CD4-positive, alpha-beta T cell (primary cell): Measurements from ENCODE around the gene ZMYND11. TPM values are rescaled to one million over a fixed set of nuclear protein-coding genes. Genes with fewer than 3 reads are reported as not detected.
A peak's percentile ranks its signal among the peaks of the same experiment; 100 is the strongest.

Experiments used
- ATAC-seq: fragments of 200-7000 bp; cut with Tn5 transposase; one replicate; pipeline ENCODE4 v1.10.0; 2022; ENCODE audit warnings: mild to moderate bottlenecking; ENCODE audit not compliant: poor library complexity
- CTCF ChIA-PET: fragments of 350-600 bp; sonication (Branson Sonifier 250); formaldehyde crosslinking; loops from one replicate; lab custom pipeline; 2021; ENCODE audit warnings: antibody characterized with exemption, inconsistent platforms; lab: Charles Lee
- POLR2A ChIA-PET: fragments of 350-600 bp; sonication (Branson Sonifier 250); formaldehyde crosslinking; loops from one replicate; lab custom pipeline; 2021; ENCODE audit warnings: antibody characterized with exemption, inconsistent platforms; lab: Charles Lee
- DNase-seq, 14 experiments: peaks; one replicate each; pipeline ENCODE4 v3.0.0-alpha.2; 2013 to 2020; ENCODE audit warnings: mixed read lengths in 2 of 14
- H3K27ac ChIP-seq, 2 donors: one replicate each; pipeline versions ENCODE4 v1.5.1 to v1.7.0; 2013; ENCODE audit warnings: low read length in 2 of 2, low read depth in 1 of 2, mild to moderate bottlenecking in 1 of 2
- H3K27me3 ChIP-seq, 2 experiments: 1 replicate in 1 of 2; 2 replicates in 1 of 2; pipeline versions ENCODE4 v1.6.1 to v1.7.0; 2013; ENCODE audit warnings: low read length in 2 of 2, control low read depth in 1 of 2, mild to moderate bottlenecking in 1 of 2, moderate library complexity in 1 of 2; ENCODE audit not compliant: insufficient read depth in 2 of 2, control insufficient read depth in 1 of 2
- H3K36me3 ChIP-seq: one replicate; pipeline ENCODE4 v1.6.1; 2013; ENCODE audit warnings: low read length, control low read depth; ENCODE audit not compliant: insufficient read depth
- H3K4me1 ChIP-seq: one replicate; pipeline ENCODE4 v1.6.1; 2013; ENCODE audit warnings: low read length, control low read depth; ENCODE audit not compliant: insufficient read depth
- H3K4me3 ChIP-seq: one replicate; pipeline ENCODE4 v1.5.1; 2013; ENCODE audit warnings: mild to moderate bottlenecking, low read length, moderate library complexity
- H3K9me3 ChIP-seq, 2 experiments: 1 replicate in 1 of 2; 2 replicates in 1 of 2; pipeline versions ENCODE4 v1.6.1 to v1.7.0; 2013; ENCODE audit warnings: low read length in 2 of 2, mild to moderate bottlenecking in 2 of 2, control low read depth in 1 of 2, moderate library complexity in 1 of 2; ENCODE audit not compliant: control insufficient read depth in 1 of 2, insufficient read depth in 1 of 2
- H3K27ac Mint-ChIP-seq: one replicate; pipeline ENCODE4 v1.8.0; 2020; ENCODE audit warnings: mixed read lengths
- H3K27me3 Mint-ChIP-seq: one replicate; pipeline ENCODE4 v1.8.0; 2021; ENCODE audit warnings: mixed read lengths
- H3K36me3 Mint-ChIP-seq: one replicate; pipeline ENCODE4 v1.8.0; 2021; ENCODE audit warnings: low read depth, mixed read lengths
- H3K4me1 Mint-ChIP-seq: one replicate; pipeline ENCODE4 v1.8.0; 2021; ENCODE audit warnings: low read depth, mixed read lengths
- H3K4me3 Mint-ChIP-seq: one replicate; pipeline ENCODE4 v1.8.0; 2020; ENCODE audit warnings: mild to moderate bottlenecking, mixed read lengths
- H3K9me3 Mint-ChIP-seq: one replicate; pipeline ENCODE4 v1.8.0; 2020; ENCODE audit warnings: mixed read lengths
- CTCF ChIP-seq: fragments of 200-600 bp; IDR thresholded peaks from one replicate; pipeline ENCODE4 v1.8.0; 2022; ENCODE audit warnings: antibody characterized with exemption, mild to moderate bottlenecking
- intact Hi-C, 2 experiments: fragments of 100-400 bp; cut with DNase I in 1 of 2; cut with micrococcal nuclease in 1 of 2; formaldehyde crosslinking; loops; one replicate each; pipeline versions ENCODE4 v1.15.1 to v1.9.0; 2023 to 2025; cut with DNase I, micrococcal nuclease
- total RNA-seq, 174 experiments: library from RNA in 2 of 174; stranded (reverse) in 2 of 174; gene quantifications; one replicate each; pipeline ENCODE4 v1.2.3 and lab custom pipeline; 2021 to 2026

The ZMYND11 gene
- total RNA-seq, 2 experiments from 2014 or later, result 19.9 to 22.2 TPM

- no peaks in the 10 kb centered on the region for H3K9me3 ChIP-seq
- H3K27me3 ChIP-seq, result no peaks in the 10 kb centered on the region
- H3K27ac ChIP-seq, result no peak overlapping the region
- no peak for ATAC-seq
- H3K4me3 ChIP-seq, result no peak overlapping the region
- Mint-ChIP-seq H3K4me1 (peaks cover 10% of the 10 kb centered on the region), H3K27ac (no peak overlapping the region), H3K9me3 (peaks cover 3% of the 10 kb centered on the region), H3K4me3 (no peak overlapping the region), H3K27me3 (no peaks in the 10 kb centered on the region), H3K36me3 (peaks cover 8% of the 10 kb centered on the region)
- POLR2A ChIA-PET, result no interaction called here
- DNase-seq, result no peak
- no peaks in the 10 kb centered on the region for H3K36me3 ChIP-seq
- intact Hi-C loops, result no loop called here
- TF ChIP-seq CTCF, result no peak
- CTCF ChIA-PET, result no interaction called here
- no peaks in the 10 kb centered on the region for H3K4me1 ChIP-seq
Observed at GRCh38 chr10:173741-174140, 38.5 kb downstream of the ZMYND11 start.

- no peak for TF ChIP-seq CTCF
- H3K27ac Mint-ChIP-seq, result peak overlapping the region; percentile 5
- peaks cover 10% of the 10 kb centered on the region for H3K4me1 Mint-ChIP-seq
- Histone ChIP-seq H3K9me3 (no peaks in the 10 kb centered on the region), H3K36me3 (peaks cover 11% of the 10 kb centered on the region), H3K27me3 (no peaks in the 10 kb centered on the region), H3K27ac (no peak overlapping the region), H3K4me1 (no peaks in the 10 kb centered on the region), H3K4me3 (no peak overlapping the region)
- DNase-seq, result no peak
- POLR2A ChIA-PET, result no interaction called here
- H3K4me3 Mint-ChIP-seq, result no peak overlapping the region
- intact Hi-C loops, result loop anchor here in 1 of 2 experiments (2.0 kb wide), 1 partner anchor 354 kb away; no protein-coding TSS in a partner anchor
- ATAC-seq, result no peak
- CTCF ChIA-PET, result no interaction called here
- H3K27me3 Mint-ChIP-seq, result no peaks in the 10 kb centered on the region
- peaks cover 29% of the 10 kb centered on the region for H3K36me3 Mint-ChIP-seq
- no peaks in the 10 kb centered on the region for H3K9me3 Mint-ChIP-seq
Observed at GRCh38 chr10:176677-177076, 41.4 kb downstream of the ZMYND11 start.

- ATAC-seq (no peak), DNase-seq (peak in 3 of 14 experiments; percentile 19 to 40 (median 28))
- H3K9me3 Mint-ChIP-seq, result peaks cover 2% of the 10 kb centered on the region
- peaks cover 19% of the 10 kb centered on the region for H3K36me3 ChIP-seq
- no peaks in the 10 kb centered on the region for H3K4me1 ChIP-seq
- no peak overlapping the region for H3K4me3 Mint-ChIP-seq
- no peaks in the 10 kb centered on the region for H3K9me3 ChIP-seq
- H3K4me3 ChIP-seq, result no peak overlapping the region
- no peak overlapping the region for H3K27ac Mint-ChIP-seq
- ChIA-PET POLR2A (no interaction called here), CTCF (no interaction called here)
- TF ChIP-seq CTCF, result peak; percentile 62
- H3K27ac ChIP-seq, result no peak overlapping the region
- peaks cover 38% of the 10 kb centered on the region for H3K36me3 Mint-ChIP-seq
- no peaks in the 10 kb centered on the region for H3K27me3 Mint-ChIP-seq
- H3K4me1 Mint-ChIP-seq, result peaks cover 21% of the 10 kb centered on the region
- H3K27me3 ChIP-seq, result no peaks in the 10 kb centered on the region
- intact Hi-C loops, result no loop called here
Observed at GRCh38 chr10:178208-178607, 43.0 kb downstream of the ZMYND11 start.
